Fibroblast of pulmonary artery (primary cell): ENCODE results near the gene ITGB5.

Experiments
- DNase-seq: peaks from one replicate; pipeline ENCODE4 v3.0.0-alpha.2; 2010; ENCODE audit warnings: low read depth
- H3K4me3 ChIP-seq: replicated peaks from 2 replicates; pipeline ENCODE4 v1.5.1; 2011; ENCODE audit warnings: low read depth, mild to moderate bottlenecking, control low read depth, low read length, moderate library complexity
- CTCF ChIP-seq: IDR thresholded peaks from 2 replicates; pipeline ENCODE4 v1.5.1; 2011; ENCODE audit warnings: mild to moderate bottlenecking, control low read depth, low read length, inconsistent platforms; ENCODE audit errors: missing control alignments

Gene ITGB5

GRCh38 chr3:124851136-124851535, 36.0 kb downstream of the ITGB5 start:
- no peak overlapping the region for H3K4me3 ChIP-seq
- TF ChIP-seq CTCF: no peak
- peak; percentile 61 for DNase-seq

GRCh38 chr3:124850633-124851032, 36.5 kb downstream of the ITGB5 start:
- DNase-seq: peak; percentile 57
- no peak for TF ChIP-seq CTCF
- H3K4me3 ChIP-seq: no peak overlapping the region

DNA sequence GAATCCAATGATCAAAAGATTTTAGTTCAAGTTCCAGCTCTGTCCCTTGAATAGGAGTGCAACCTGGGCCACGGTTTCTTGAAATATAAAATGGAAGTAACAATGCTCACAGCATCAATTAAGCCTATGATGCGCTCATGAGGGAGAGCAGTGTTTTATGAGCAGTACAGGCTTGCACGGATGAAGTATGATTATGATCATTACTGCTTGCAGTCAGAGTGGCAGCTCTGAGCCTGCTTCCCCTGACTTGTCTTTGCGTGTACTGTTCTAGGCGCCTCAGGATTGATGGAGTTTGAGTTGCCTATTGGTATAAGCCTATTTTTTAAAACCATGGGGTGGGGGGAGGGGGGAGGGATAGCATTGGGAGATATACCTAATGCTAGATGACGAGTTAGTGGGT, 37.0 kb downstream of the ITGB5 start:
- no peak for DNase-seq
- no peak for TF ChIP-seq CTCF
- no peak overlapping the region for H3K4me3 ChIP-seq

- no peak for TF ChIP-seq CTCF
Observed at GRCh38 chr3:124848300-124848699, 38.9 kb downstream of the ITGB5 start.

GRCh38 chr3:124847863-124848262, 39.3 kb downstream of the ITGB5 start:
- H3K4me3 ChIP-seq: no peak overlapping the region
- TF ChIP-seq CTCF: no peak

More at GRCh38 chr3:124848300-124848699, 38.9 kb downstream of the ITGB5 start:
- no peak overlapping the region for H3K4me3 ChIP-seq
- no peak for DNase-seq

DNA sequence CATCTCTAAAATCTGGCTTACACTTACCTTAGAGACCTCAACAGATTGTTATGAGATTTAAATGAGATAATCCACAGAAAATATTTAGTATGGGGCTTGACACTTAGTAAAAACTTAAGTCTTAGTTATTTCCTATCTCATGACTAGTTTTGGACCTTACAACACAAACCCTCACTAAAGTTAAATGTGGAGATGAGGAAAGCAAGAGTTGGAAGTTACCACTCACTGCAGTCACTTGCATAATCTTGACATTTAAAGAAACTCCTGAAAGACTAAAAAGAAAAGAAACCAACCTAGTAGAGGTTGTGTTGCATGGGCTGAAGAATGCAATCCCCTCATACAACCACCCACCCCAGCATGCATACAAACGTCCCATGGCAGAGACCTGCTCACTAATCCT, 40.1 kb downstream of the ITGB5 start:
- DNase-seq: no peak
- no peak overlapping the region for H3K4me3 ChIP-seq
- TF ChIP-seq CTCF: no peak

More at GRCh38 chr3:124847863-124848262, 39.3 kb downstream of the ITGB5 start:
- no peak for DNase-seq

- DNase-seq: peak; percentile 92
Observed at GRCh38 chr3:124846189-124846588, 41.0 kb downstream of the ITGB5 start.

More at GRCh38 chr3:124846189-124846588, 41.0 kb downstream of the ITGB5 start:
- H3K4me3 ChIP-seq: no peak overlapping the region
- no peak for TF ChIP-seq CTCF
